ENCODE data around the gene ACTR10. TPM values are rescaled to one million over a fixed set of nuclear protein-coding genes. Genes with fewer than 3 reads are reported as not detected.

ACTR10 gene
- total RNA-seq: 46.0 TPM

GRCh38 chr14:58199726-58200479, at the start of gene ACTR10:
Gene ACTR10, plus strand, starts transcription at chr14:58200149. Its CDS starts 69 bp downstream, at chr14:58200218.

GRCh38 chr14:58152014-58152857, 47.7 kb upstream of the ACTR10 start, which contains the start of gene ARMH4:
Gene ARMH4, minus strand, starts transcription at chr14:58152213. Its CDS starts 12,855 bp downstream, at chr14:58139358.

GRCh38 chr14:58244556-58245387, 44.8 kb downstream of the ACTR10 start, which contains the start of gene PSMA3:
Gene PSMA3, plus strand, starts transcription at chr14:58244843. Its CDS starts 78 bp downstream, at chr14:58244921.

Small RNA genes within 50 kb of the gene (small RNA-seq; reads per million reads assigned to genes)
- not detected for gene RN7SL598P (ENCODE audit: low replicate concordance)

Other genes starting within 250 kb of the ACTR10 start
- 38.0 TPM for gene ARMH4, start 47.9 kb upstream of the ACTR10 start, total RNA-seq
- gene PSMA3, start 44.7 kb downstream of the ACTR10 start, total RNA-seq: 46.1 TPM
- gene ARID4A, start 98.4 kb downstream of the ACTR10 start, total RNA-seq: 21.1 TPM
- gene TOMM20L, start 195.8 kb downstream of the ACTR10 start, total RNA-seq: not detected
- 24.3 TPM for gene TIMM9, start 227.4 kb downstream of the ACTR10 start, total RNA-seq
- 21.2 TPM for gene KIAA0586, start 227.6 kb downstream of the ACTR10 start, total RNA-seq

Measured in metanephros (tissue), 2 donors.